ENCODE measurements around the gene FSTL5. TPM values are rescaled to one million over a fixed set of nuclear protein-coding genes. Genes with fewer than 3 reads are reported as not detected.

The FSTL5 gene
- polyA plus RNA-seq, 1 donor from 2014 or later, result not detected

- H3K9me3 Mint-ChIP-seq, result peaks cover 3 to 8% (median 6%) of the 10 kb centered on the region in 3 donors
- no peaks in the 10 kb centered on the region for H3K36me3 Mint-ChIP-seq
- H3K4me3 Mint-ChIP-seq, result no peak overlapping the region
- H3K4me1 Mint-ChIP-seq, result no peaks in the 10 kb centered on the region
- no peaks in the 10 kb centered on the region for H3K27me3 Mint-ChIP-seq
- no peak overlapping the region for H3K27ac Mint-ChIP-seq
Measured at GRCh38 chr4:161696944-161697343, 466.9 kb downstream of the FSTL5 start.

- H3K9me3 Mint-ChIP-seq, result peaks cover 0 to 7% (median 5%) of the 10 kb centered on the region in 3 donors
- H3K4me3 Mint-ChIP-seq, result no peak overlapping the region
Measured at GRCh38 chr4:161680146-161680545, 483.7 kb downstream of the FSTL5 start.

GRCh38 chr4:161664740-161665139 lies 499.1 kb downstream of the FSTL5 start:
- H3K9me3 Mint-ChIP-seq, result peaks cover 0 to 7% (median 2%) of the 10 kb centered on the region in 3 donors
- H3K36me3 Mint-ChIP-seq, result no peaks in the 10 kb centered on the region
- no peak overlapping the region for H3K27ac Mint-ChIP-seq
- no peaks in the 10 kb centered on the region for H3K4me1 Mint-ChIP-seq
- H3K27me3 Mint-ChIP-seq, result no peaks in the 10 kb centered on the region
- no peak overlapping the region for H3K4me3 Mint-ChIP-seq

More at GRCh38 chr4:161680146-161680545, 483.7 kb downstream of the FSTL5 start:
- Mint-ChIP-seq H3K27me3 (no peaks in the 10 kb centered on the region), H3K4me1 (no peaks in the 10 kb centered on the region), H3K27ac (no peak overlapping the region), H3K36me3 (no peaks in the 10 kb centered on the region)

- H3K9me3 Mint-ChIP-seq, result peaks cover 0 to 4% (median 2%) of the 10 kb centered on the region in 3 donors
- H3K27me3 Mint-ChIP-seq, result no peaks in the 10 kb centered on the region
- H3K4me1 Mint-ChIP-seq, result no peaks in the 10 kb centered on the region
- H3K4me3 Mint-ChIP-seq, result no peak overlapping the region
- H3K27ac Mint-ChIP-seq, result no peak overlapping the region
- H3K36me3 Mint-ChIP-seq, result no peaks in the 10 kb centered on the region
Measured at GRCh38 chr4:161663844-161664243, 500.0 kb downstream of the FSTL5 start.

- Mint-ChIP-seq H3K36me3 (no peaks in the 10 kb centered on the region), H3K4me1 (no peaks in the 10 kb centered on the region), H3K9me3 (no peaks in the 10 kb centered on the region), H3K27ac (no peak overlapping the region), H3K4me3 (no peak overlapping the region), H3K27me3 (no peaks in the 10 kb centered on the region)
Measured at GRCh38 chr4:161658676-161659075, 505.1 kb downstream of the FSTL5 start.

- Mint-ChIP-seq H3K36me3 (no peaks in the 10 kb centered on the region), H3K9me3 (no peaks in the 10 kb centered on the region), H3K4me3 (no peak overlapping the region), H3K4me1 (no peaks in the 10 kb centered on the region), H3K27ac (no peak overlapping the region), H3K27me3 (no peaks in the 10 kb centered on the region)
Measured at GRCh38 chr4:161657616-161658015, 506.2 kb downstream of the FSTL5 start.

GRCh38 chr4:161656594-161656993 lies 507.2 kb downstream of the FSTL5 start:
- H3K4me1 Mint-ChIP-seq, result no peaks in the 10 kb centered on the region
- H3K27me3 Mint-ChIP-seq, result no peaks in the 10 kb centered on the region
- H3K36me3 Mint-ChIP-seq, result no peaks in the 10 kb centered on the region

GRCh38 chr4:161655148-161655547 lies 508.7 kb downstream of the FSTL5 start:
- no peaks in the 10 kb centered on the region for H3K4me1 Mint-ChIP-seq
- no peaks in the 10 kb centered on the region for H3K9me3 Mint-ChIP-seq
- no peaks in the 10 kb centered on the region for H3K27me3 Mint-ChIP-seq
- H3K4me3 Mint-ChIP-seq, result no peak overlapping the region
- H3K27ac Mint-ChIP-seq, result no peak overlapping the region
- H3K36me3 Mint-ChIP-seq, result no peaks in the 10 kb centered on the region

More at GRCh38 chr4:161656594-161656993, 507.2 kb downstream of the FSTL5 start:
- Mint-ChIP-seq H3K4me3 (no peak overlapping the region), H3K27ac (no peak overlapping the region), H3K9me3 (no peaks in the 10 kb centered on the region)

- Mint-ChIP-seq H3K27ac (no peak overlapping the region), H3K9me3 (peaks cover 0 to 10% (median 3%) of the 10 kb centered on the region in 3 donors), H3K36me3 (no peaks in the 10 kb centered on the region), H3K4me3 (no peak overlapping the region), H3K4me1 (no peaks in the 10 kb centered on the region), H3K27me3 (no peaks in the 10 kb centered on the region)
Measured at GRCh38 chr4:161653697-161654096, 510.1 kb downstream of the FSTL5 start.

- Mint-ChIP-seq H3K36me3 (no peaks in the 10 kb centered on the region), H3K9me3 (peaks cover 0 to 17% (median 3%) of the 10 kb centered on the region in 3 donors), H3K27ac (no peak overlapping the region), H3K4me3 (no peak overlapping the region), H3K4me1 (no peaks in the 10 kb centered on the region), H3K27me3 (no peaks in the 10 kb centered on the region)
Measured at GRCh38 chr4:161651586-161651985, 512.2 kb downstream of the FSTL5 start.

- Mint-ChIP-seq H3K36me3 (no peaks in the 10 kb centered on the region), H3K27me3 (no peaks in the 10 kb centered on the region), H3K9me3 (peaks cover 0 to 17% (median 3%) of the 10 kb centered on the region in 3 donors), H3K4me3 (no peak overlapping the region), H3K27ac (no peak overlapping the region), H3K4me1 (no peaks in the 10 kb centered on the region)
Measured at GRCh38 chr4:161650812-161651211, 513.0 kb downstream of the FSTL5 start.

- no peak overlapping the region for H3K4me3 Mint-ChIP-seq
- no peaks in the 10 kb centered on the region for H3K36me3 Mint-ChIP-seq
- no peaks in the 10 kb centered on the region for H3K27me3 Mint-ChIP-seq
- no peak overlapping the region for H3K27ac Mint-ChIP-seq
- peaks cover 0 to 25% (median 3%) of the 10 kb centered on the region in 3 donors for H3K9me3 Mint-ChIP-seq
- no peaks in the 10 kb centered on the region for H3K4me1 Mint-ChIP-seq
Measured at GRCh38 chr4:161647757-161648156, 516.0 kb downstream of the FSTL5 start.

- Mint-ChIP-seq H3K9me3 (peaks cover 0 to 20% (median 6%) of the 10 kb centered on the region in 3 donors), H3K4me3 (no peak overlapping the region), H3K36me3 (no peaks in the 10 kb centered on the region), H3K27me3 (no peaks in the 10 kb centered on the region), H3K4me1 (no peaks in the 10 kb centered on the region), H3K27ac (no peak overlapping the region)
Measured at GRCh38 chr4:161642708-161643107, 521.1 kb downstream of the FSTL5 start.

- Mint-ChIP-seq H3K4me1 (no peaks in the 10 kb centered on the region), H3K27me3 (no peaks in the 10 kb centered on the region), H3K27ac (peak overlapping the region in 1 of 3 donors; percentile 11), H3K9me3 (peaks cover 1 to 18% (median 3%) of the 10 kb centered on the region in 3 donors), H3K36me3 (no peaks in the 10 kb centered on the region), H3K4me3 (no peak overlapping the region)
Measured at GRCh38 chr4:161629694-161630441, 533.9 kb downstream of the FSTL5 start.

- Mint-ChIP-seq H3K9me3 (peaks cover 0 to 6% (median 4%) of the 10 kb centered on the region in 3 donors), H3K27ac (no peak overlapping the region)
Measured at GRCh38 chr4:161604516-161605300, 559.1 kb downstream of the FSTL5 start.

More at GRCh38 chr4:161604516-161605300, 559.1 kb downstream of the FSTL5 start:
- Mint-ChIP-seq H3K4me1 (no peaks in the 10 kb centered on the region), H3K4me3 (no peak overlapping the region), H3K27me3 (no peaks in the 10 kb centered on the region), H3K36me3 (peaks cover 1% of the 10 kb centered on the region)
